ENCODE results near the gene FCMR. TPM values are rescaled to one million over a fixed set of nuclear protein-coding genes. Genes with fewer than 3 reads are reported as not detected.

Gene FCMR
- total and polyA plus RNA-seq, 4 donors, result 0.70 to 3.6 (median 1.7) TPM

GRCh38 chr1:206970446-206970845 is 48.7 kb upstream of the FCMR start, which contains the start of gene FCAMR (continued):
- TF ChIP-seq CTCF (IDR thresholded peaks at IDR 0.05; ENCODE audit: low read depth, low read length, missing input control), result no peak
- peak; percentile 36 for TF ChIP-seq YY1 (IDR thresholded peaks at IDR 0.05)
- peak; percentile 86 to 87 for TF ChIP-seq HNF4A (conservative IDR thresholded peaks at IDR 0.05)
- TF ChIP-seq FOXA1 (IDR thresholded peaks at IDR 0.05), result no peak
- TF ChIP-seq MAX (IDR thresholded peaks at IDR 0.05), result peak; percentile 48

GRCh38 chr1:206969090-206969489 is 47.3 kb upstream of the FCMR start:
- no peak overlapping the region for H3K9ac ChIP-seq (ENCODE audit: low read depth in 1 of 2, low read length in 2 of 2)
- H3K4me1 ChIP-seq (ENCODE audit: control insufficient read depth in 4 of 4, insufficient read depth in 4 of 4, low read length in 3 of 4), result peaks cover 6 to 56% (median 47%) of the 10 kb centered on the region in 4 donors
- no peaks in the 10 kb centered on the region for H3K9me3 ChIP-seq (ENCODE audit: control insufficient read depth in 4 of 4, low read length in 3 of 4)
- TF ChIP-seq FOXA2 (IDR thresholded peaks at IDR 0.05) (no peak), HNF4G (IDR thresholded peaks at IDR 0.05) (peak; percentile 59), YY1 (IDR thresholded peaks at IDR 0.05) (no peak), MAX (IDR thresholded peaks at IDR 0.05) (no peak), SP1 (IDR thresholded peaks at IDR 0.05) (peak; percentile 35), HNF4A (conservative IDR thresholded peaks at IDR 0.05) (peak; percentile 49 to 84), CTCF (IDR thresholded peaks at IDR 0.05; ENCODE audit: low read depth, low read length, missing input control) (no peak), RXRA (IDR thresholded peaks at IDR 0.05) (peak in 1 of 2 donors; percentile 37), RAD21 (IDR thresholded peaks at IDR 0.05) (no peak)
- peaks cover 0 to 3% (median 0%) of the 10 kb centered on the region in 4 donors for H3K36me3 ChIP-seq (ENCODE audit: control insufficient read depth in 4 of 4, insufficient read depth in 3 of 4, low read depth in 1 of 4, low read length in 3 of 4)
- DNase-seq (ENCODE audit: low spot score), result no peak
- WGBS, result 10% methylated on average over 5 of the region's 5 CpGs
- H3K27me3 ChIP-seq (ENCODE audit: control insufficient read depth in 4 of 4, insufficient read depth in 4 of 4, low read length in 3 of 4), result no peaks in the 10 kb centered on the region
- H3K27ac ChIP-seq (ENCODE audit: low read depth in 1 of 2, low read length in 2 of 2), result peak overlapping the region; percentile 65 to 78
- no peak overlapping the region for H3K4me3 ChIP-seq (ENCODE audit: low read depth in 1 of 3, low read length in 3 of 3)

- peaks cover 6 to 45% (median 39%) of the 10 kb centered on the region in 4 donors for H3K4me1 ChIP-seq (ENCODE audit: control insufficient read depth in 4 of 4, insufficient read depth in 4 of 4, low read length in 3 of 4)
- no peak for DNase-seq (ENCODE audit: low spot score)
- no peaks in the 10 kb centered on the region for H3K27me3 ChIP-seq (ENCODE audit: control insufficient read depth in 4 of 4, insufficient read depth in 4 of 4, low read length in 3 of 4)
- no peaks in the 10 kb centered on the region for H3K9me3 ChIP-seq (ENCODE audit: control insufficient read depth in 4 of 4, low read length in 3 of 4)
- no peak overlapping the region for H3K4me3 ChIP-seq (ENCODE audit: low read depth in 1 of 3, low read length in 3 of 3)
- H3K27ac ChIP-seq (ENCODE audit: low read depth in 1 of 2, low read length in 2 of 2), result no peak overlapping the region
- whole genome bisulfite sequencing, result 66% methylated on average over 8 of the region's 8 CpGs
- peaks cover 0 to 5% (median 0%) of the 10 kb centered on the region in 4 donors for H3K36me3 ChIP-seq (ENCODE audit: control insufficient read depth in 4 of 4, insufficient read depth in 3 of 4, low read depth in 1 of 4, low read length in 3 of 4)
- TF ChIP-seq FOXA1 (IDR thresholded peaks at IDR 0.05) (no peak), ZBTB33 (IDR thresholded peaks at IDR 0.05) (no peak), MAX (IDR thresholded peaks at IDR 0.05) (peak; percentile 22)
- H3K9ac ChIP-seq (ENCODE audit: low read depth in 1 of 2, low read length in 2 of 2), result no peak overlapping the region
These were observed 45.5 kb upstream of the FCMR start for GRCh38 chr1:206967096-206967849.

Data from liver (tissue), 9 donors.